Retina (tissue), 1 donor: ENCODE data around the gene RAB11FIP2.

ENCODE experiments used
- DNase-seq: peaks from one replicate; pipeline ENCODE4 v3.0.0-alpha.2; 2016

RAB11FIP2 gene

GRCh38 chr10:118033905-118034304 lies 12.8 kb downstream of the RAB11FIP2 start:
- no peak for DNase-seq

GRCh38 chr10:118032564-118032963 lies 14.2 kb downstream of the RAB11FIP2 start:
- no peak for DNase-seq

DNA sequence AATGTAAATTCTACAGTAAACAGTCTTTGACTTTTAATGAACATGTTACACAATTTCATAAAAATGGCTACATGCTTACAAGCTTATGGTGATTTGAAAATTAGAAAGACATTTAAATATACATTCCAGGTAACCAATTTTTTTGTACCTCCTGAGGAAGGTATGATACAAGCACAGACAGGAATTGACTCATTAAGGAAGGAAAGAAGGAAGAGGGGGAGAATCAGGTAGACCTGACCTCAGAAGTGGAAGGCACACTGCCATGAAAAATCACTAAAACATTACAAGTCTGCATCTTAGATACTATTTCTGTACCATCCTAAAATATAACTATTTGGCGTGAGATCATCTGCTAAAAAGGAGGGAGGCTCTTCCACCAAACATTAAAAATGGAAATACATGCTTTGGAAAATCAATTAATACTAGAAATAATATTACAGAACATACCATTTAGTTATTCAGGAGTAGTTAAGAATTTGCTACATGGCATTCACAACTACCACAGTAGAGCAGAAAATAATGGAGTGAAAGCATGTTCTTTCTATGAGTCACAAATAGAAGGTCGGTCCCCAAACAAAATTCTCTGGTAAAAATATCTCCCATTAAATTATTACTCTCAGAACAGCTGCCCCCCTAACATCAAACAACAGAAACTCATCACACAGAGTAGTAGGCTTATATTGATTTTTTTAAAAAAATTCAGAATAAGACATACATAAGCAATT lies 15.2 kb downstream of the RAB11FIP2 start:
- DNase-seq: no peak

DNA sequence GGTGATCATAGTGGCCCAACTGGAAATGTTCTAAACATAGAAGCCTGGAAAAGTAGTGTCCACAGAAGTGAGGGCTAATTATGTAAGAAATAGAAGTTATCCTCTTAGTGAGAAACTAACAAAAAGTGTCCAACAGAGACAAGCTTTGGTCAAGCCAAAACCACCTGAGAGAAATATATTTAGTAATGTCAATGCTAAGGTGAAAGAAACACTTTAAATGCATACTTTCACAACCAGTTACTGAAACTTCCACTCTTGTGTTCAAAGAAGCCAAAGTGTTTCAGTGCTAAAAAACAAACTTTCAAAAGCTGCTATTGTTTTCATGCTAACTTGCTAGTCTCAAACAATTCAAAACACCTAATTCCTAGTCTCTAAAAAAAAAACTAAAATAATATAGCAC lies 18.1 kb downstream of the RAB11FIP2 start:
- no peak for DNase-seq

- DNase-seq: no peak
Observed at GRCh38 chr10:118027397-118027796, 19.3 kb downstream of the RAB11FIP2 start.

- DNase-seq: no peak
Observed at GRCh38 chr10:118026936-118027335, 19.8 kb downstream of the RAB11FIP2 start.

- no peak for DNase-seq
Observed at GRCh38 chr10:118020365-118020764, 26.4 kb downstream of the RAB11FIP2 start.

- peak; percentile 38 for DNase-seq
Observed at GRCh38 chr10:118017850-118018249, 28.9 kb downstream of the RAB11FIP2 start.

DNA sequence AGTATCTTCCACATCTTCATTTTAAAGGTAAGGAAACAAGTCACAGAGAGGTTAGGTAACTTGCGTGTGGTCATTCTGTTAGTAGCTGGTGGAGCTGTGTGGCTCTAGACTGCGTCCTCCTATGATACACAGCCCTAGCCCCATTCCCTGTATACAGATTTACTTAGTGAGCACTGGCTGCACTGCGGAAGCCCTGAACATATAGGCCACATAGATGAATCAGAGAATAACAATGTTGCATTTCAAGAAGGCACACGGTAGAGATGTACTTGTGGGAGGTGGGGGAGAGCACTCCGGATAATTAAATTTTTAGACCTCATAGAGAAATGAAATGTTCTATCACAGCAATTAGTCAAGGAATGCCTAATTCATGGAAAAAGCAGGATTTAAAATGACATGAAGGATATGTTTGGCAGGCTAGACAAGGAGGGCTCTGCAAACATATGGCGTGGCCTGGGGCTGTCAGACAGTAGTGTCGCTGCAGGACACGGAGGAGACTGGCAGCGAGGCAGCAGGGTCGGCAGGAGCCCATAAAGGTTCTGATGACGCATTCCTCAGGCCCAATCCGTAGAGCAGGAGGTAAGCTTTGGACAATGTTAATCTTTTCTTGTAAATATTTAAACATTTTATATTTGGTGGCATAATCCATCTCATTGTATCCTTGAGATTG lies 29.5 kb downstream of the RAB11FIP2 start:
- DNase-seq: no peak

- DNase-seq: peak; percentile 41
Observed at GRCh38 chr10:118012952-118013525, 33.7 kb downstream of the RAB11FIP2 start.

- no peak for DNase-seq
Observed at GRCh38 chr10:118007773-118008172, 39.0 kb downstream of the RAB11FIP2 start.

DNA sequence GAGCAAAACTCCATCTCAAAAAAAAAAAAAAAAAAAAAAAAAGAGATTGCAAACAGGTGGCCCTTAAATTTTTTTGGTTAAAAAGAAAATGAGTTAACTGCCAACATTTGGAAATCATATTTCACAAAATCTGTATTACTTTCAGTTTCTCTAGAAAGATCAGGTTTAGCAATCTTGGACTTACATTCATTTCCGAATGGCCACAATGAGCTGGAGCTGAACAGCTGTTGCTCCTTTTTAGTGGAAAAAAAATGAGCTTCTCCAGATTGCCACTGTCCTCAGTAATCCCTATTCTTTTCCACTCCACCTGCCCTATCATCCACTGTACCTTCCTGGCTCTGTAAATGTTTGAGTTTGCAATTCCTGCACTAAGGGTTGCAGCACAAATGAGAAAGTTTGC lies 43.6 kb downstream of the RAB11FIP2 start:
- DNase-seq: no peak

GRCh38 chr10:118002581-118002980 lies 44.2 kb downstream of the RAB11FIP2 start:
- no peak for DNase-seq

- DNase-seq: no peak
Observed at GRCh38 chr10:117997673-117998072, 49.1 kb downstream of the RAB11FIP2 start.

DNA sequence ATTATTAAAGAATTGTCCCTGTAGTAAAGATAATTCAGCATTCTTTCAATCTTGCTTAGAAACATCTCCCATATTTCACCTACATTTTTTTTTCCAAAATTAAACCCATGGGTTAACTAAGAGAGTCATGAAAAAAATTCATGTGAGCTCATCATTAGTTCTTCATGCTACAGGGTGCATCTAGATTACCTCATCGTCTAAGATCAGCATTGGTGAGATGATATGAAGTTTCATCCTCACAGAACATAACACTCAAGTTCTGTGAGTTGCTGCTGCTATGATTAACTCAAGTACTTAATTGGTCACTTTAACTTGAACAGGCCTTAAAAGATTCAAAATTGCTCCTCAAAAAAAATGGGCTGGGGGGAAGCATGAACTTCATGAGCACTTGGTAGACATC lies 50.0 kb downstream of the RAB11FIP2 start:
- DNase-seq: no peak

DNA sequence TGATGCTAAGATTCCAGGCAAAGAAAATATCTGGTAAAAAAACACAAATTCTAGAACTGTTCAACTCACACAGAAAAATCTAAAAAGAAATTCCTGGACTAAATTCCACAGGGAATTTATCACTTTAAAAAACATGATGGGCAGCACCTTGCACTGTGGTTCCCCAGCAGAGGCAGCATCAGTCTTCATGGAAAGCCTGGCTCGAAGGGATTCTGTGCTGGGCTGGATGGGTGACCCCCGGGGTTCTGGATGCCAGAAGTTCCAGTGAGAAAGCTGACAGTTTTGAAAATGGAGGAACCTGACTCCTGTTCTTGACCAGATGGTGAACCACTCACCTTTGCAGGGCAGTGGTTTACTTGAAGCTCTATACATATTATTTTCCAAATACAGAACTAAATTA lies 52.0 kb downstream of the RAB11FIP2 start:
- DNase-seq: no peak

- DNase-seq: no peak
Observed at GRCh38 chr10:117993166-117993565, 53.6 kb downstream of the RAB11FIP2 start.

GRCh38 chr10:117991701-117992100 lies 55.0 kb downstream of the RAB11FIP2 start:
- DNase-seq: no peak

- no peak for DNase-seq
Observed at GRCh38 chr10:117989962-117990361, 56.8 kb downstream of the RAB11FIP2 start.

DNA sequence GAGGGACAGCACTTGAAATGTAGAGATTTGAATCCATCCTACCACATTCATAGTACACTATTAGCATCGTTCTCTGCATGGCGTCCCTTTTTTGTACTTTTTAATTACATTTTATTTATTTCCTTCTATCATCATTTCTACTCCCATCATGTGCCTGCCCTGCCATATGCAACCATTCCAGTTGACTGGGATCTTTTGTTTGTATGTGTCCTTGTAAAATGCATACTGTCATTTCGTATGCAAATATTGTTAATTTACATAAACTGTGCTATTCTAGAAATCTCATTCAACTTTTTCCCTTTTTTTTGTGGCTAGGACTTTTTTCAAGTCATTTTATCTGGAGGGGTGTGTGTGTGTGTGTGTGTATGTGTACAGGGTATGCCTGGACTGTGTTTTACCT lies 57.9 kb downstream of the RAB11FIP2 start:
- DNase-seq: no peak

DNA sequence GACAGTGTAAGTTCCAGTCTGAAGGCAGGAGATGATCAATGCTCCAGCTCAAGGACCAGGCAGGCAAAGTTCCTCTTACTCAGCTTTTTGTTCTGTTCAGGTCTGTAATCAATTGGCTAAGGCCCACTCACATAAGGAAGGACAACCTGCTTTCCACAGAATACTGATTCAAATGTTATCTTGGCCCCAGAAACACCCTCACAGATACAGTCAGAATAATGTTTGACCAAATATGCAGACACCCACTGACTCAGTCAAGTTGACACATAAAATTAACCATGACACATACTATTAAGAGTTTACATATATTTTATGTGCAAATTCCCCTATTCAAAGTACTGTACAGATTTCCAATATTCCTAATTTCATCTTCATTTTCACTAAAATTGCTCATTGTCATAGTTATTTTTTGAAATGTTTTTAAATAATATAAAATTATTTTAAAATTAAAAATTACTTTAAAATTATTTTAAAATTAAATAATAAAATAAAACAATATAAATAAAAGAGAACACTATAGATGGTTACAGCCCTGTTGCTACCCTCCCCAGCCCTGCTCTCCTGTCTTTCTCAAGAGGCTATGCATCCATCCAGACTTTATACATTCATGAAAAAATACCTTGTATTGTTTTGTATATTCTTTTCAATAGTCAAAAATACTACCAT lies 59.4 kb downstream of the RAB11FIP2 start:
- DNase-seq: no peak

DNA sequence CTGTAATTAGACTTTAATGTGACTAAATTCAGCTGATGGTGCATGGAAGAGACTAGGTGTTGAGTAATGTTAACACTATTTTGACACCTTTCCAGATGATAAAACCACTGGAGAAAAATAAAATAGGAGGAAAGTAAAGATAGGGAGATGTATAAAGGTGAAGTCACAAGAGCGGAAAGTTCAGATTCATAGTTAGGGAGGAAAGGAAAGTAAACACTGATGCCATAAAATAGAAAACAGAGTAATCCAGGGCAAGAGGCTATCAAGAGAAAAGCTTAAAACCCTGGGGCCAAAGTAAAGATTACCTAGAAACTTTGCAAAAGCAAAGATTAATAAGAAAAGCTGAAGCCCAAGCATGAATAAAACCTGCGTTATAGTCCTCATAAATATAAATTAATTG lies 62.8 kb downstream of the RAB11FIP2 start:
- no peak for DNase-seq
